ENCODE data around the gene DSCAML1.

GRCh38 chr11:117770061-117770460 lies 27.0 kb downstream of the DSCAML1 start:
- TF ChIP-seq, protein P1, sequence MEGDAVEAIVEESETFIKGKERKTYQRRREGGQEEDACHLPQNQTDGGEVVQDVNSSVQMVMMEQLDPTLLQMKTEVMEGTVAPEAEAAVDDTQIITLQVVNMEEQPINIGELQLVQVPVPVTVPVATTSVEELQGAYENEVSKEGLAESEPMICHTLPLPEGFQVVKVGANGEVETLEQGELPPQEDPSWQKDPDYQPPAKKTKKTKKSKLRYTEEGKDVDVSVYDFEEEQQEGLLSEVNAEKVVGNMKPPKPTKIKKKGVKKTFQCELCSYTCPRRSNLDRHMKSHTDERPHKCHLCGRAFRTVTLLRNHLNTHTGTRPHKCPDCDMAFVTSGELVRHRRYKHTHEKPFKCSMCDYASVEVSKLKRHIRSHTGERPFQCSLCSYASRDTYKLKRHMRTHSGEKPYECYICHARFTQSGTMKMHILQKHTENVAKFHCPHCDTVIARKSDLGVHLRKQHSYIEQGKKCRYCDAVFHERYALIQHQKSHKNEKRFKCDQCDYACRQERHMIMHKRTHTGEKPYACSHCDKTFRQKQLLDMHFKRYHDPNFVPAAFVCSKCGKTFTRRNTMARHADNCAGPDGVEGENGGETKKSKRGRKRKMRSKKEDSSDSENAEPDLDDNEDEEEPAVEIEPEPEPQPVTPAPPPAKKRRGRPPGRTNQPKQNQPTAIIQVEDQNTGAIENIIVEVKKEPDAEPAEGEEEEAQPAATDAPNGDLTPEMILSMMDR (IDR thresholded peaks at IDR 0.05) = no peak
- no peak for TF ChIP-seq POLR2A (IDR thresholded peaks at IDR 0.05)

Data from testis (tissue), 2 donors.